Measurements from ENCODE around the gene DNHD1. TPM values are rescaled to one million over a fixed set of nuclear protein-coding genes. Genes with fewer than 3 reads are reported as not detected.
A peak's percentile ranks its signal among the peaks of the same experiment; 100 is the strongest.

DNHD1 gene
- total RNA-seq, 1 donor from 2014 or later = 9.9 TPM

- TF ChIP-seq CTCF (conservative IDR thresholded peaks at IDR 0.05) = no peak
- Mint-ChIP-seq H3K27me3 (no peaks in the 10 kb centered on the region), H3K27ac (peak overlapping the region; percentile 95), H3K4me1 (ENCODE audit: unreplicated experiment) (peaks cover 25% of the 10 kb centered on the region), H3K9me3 (no peaks in the 10 kb centered on the region), H3K36me3 (peaks cover 18% of the 10 kb centered on the region), H3K4me3 (peak overlapping the region; percentile 91)
- no peak for DNase-seq (ENCODE audit: extremely low spot score, unreplicated experiment)
Measured at GRCh38 chr11:6610591-6610990, 113.5 kb downstream of the DNHD1 start.

DNA sequence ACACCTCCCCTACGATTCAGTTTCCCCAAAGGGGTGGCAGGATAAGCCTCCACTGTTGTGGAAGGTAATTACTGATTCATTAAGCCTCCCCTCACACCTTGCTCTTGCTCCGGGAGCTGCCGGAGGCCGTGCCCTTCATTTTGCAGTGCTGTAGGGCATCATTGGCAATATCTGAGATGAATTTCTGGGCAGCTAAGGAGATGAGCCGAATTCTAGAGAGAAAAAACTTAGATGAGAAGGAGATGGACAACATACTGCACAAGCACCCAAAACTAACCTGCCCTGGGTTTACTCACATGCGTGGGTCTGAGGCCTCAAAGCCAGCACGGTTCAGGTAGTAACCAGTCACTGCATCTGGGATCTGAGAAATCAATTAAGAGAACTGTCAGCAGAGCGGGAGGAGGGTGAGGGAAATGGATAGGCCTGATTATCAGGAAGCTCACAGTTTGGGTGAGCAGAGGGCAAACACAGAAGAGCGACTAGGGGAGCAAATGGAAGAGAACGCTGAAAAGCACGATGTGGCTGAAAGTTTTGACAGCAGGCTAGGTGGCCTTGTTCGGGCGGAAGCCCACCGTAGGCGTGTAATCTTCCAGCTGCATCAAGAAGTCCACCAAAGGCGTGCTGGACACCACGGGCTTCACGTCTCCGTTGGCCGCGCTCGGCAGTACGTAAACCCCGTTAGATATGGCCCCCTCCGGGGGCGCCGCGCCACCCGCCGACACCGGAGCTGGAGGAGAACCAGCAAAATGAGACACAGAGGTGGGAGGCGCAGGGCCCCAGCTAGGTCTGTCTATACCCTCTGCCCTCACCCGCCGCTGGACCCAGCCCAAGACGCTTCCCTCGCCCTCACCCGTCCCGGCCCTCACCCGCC lies 114.2 kb downstream of the DNHD1 start:
- no peaks in the 10 kb centered on the region for H3K9me3 Mint-ChIP-seq
- DNase-seq (ENCODE audit: extremely low spot score, unreplicated experiment) = peak; percentile 40
- H3K27me3 Mint-ChIP-seq = no peaks in the 10 kb centered on the region
- H3K36me3 Mint-ChIP-seq = peaks cover 24% of the 10 kb centered on the region
- H3K27ac Mint-ChIP-seq = peak overlapping the region; percentile 95
- TF ChIP-seq CTCF (conservative IDR thresholded peaks at IDR 0.05) = no peak
- peak overlapping the region; percentile 91 for H3K4me3 Mint-ChIP-seq
- peaks cover 20% of the 10 kb centered on the region for H3K4me1 Mint-ChIP-seq (ENCODE audit: unreplicated experiment)

- Mint-ChIP-seq H3K27me3 (no peaks in the 10 kb centered on the region), H3K36me3 (peaks cover 24% of the 10 kb centered on the region), H3K4me1 (ENCODE audit: unreplicated experiment) (peaks cover 15% of the 10 kb centered on the region), H3K9me3 (no peaks in the 10 kb centered on the region), H3K4me3 (peak overlapping the region; percentile 91), H3K27ac (peak overlapping the region; percentile 95)
- no peak for DNase-seq (ENCODE audit: extremely low spot score, unreplicated experiment)
- no peak for TF ChIP-seq CTCF (conservative IDR thresholded peaks at IDR 0.05)
Measured at GRCh38 chr11:6611963-6612212, 114.8 kb downstream of the DNHD1 start.

DNA sequence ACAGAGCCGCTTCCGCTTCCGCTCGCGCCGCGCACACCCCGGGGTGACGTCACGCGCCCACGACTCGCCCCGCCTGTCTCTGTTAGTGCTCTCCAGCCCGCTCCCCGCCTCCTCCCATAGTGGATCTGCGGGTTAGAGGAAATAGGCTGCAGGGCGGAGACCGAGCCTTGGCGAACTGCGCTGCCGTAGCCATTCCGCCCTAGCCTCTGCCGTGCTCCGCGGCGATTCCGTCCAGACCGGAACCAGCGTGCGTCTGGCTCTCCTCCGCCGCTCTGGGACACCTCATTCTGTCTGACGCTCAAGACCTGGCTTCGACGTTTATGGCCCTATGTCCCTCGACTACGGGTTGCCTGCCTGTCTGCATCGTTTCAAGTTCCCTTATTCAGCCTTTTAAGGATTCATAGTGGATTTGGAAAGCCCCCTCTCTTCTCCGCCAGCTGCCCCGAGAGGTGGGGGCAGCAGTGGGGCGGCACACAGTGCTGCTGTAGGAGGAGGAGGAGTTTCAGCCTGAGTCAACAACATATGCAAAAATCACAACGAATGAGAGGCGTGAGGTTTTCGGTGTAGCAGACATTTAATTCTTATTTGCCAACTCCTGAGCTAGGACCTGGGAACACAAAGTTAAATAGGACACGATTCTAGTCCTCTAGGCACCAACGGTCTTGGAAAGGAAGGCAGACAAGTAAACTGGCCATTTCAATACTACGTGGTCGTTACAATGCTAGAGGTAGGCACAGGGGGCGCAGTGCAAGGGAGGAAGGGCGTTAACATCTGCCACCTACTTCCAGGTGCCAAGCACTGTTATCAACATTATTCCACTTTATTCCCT lies 115.3 kb downstream of the DNHD1 start, which contains the start of gene TAF10:
Gene TAF10, minus strand, starts transcription at position 4 of the 829 bp plus-strand sequence. CDS start 27 bp downstream, outside the sequence.
- Mint-ChIP-seq H3K27me3 (no peaks in the 10 kb centered on the region), H3K36me3 (peaks cover 22% of the 10 kb centered on the region), H3K4me1 (ENCODE audit: unreplicated experiment) (peaks cover 9% of the 10 kb centered on the region), H3K4me3 (peak within 1 kb of the TSS; percentile 91), H3K27ac (peak within 1 kb of the TSS; percentile 95), H3K9me3 (no peaks in the 10 kb centered on the region)
- TF ChIP-seq CTCF (conservative IDR thresholded peaks at IDR 0.05) = peak; percentile 71
- DNase-seq (ENCODE audit: extremely low spot score, unreplicated experiment) = peak; percentile 96

DNA sequence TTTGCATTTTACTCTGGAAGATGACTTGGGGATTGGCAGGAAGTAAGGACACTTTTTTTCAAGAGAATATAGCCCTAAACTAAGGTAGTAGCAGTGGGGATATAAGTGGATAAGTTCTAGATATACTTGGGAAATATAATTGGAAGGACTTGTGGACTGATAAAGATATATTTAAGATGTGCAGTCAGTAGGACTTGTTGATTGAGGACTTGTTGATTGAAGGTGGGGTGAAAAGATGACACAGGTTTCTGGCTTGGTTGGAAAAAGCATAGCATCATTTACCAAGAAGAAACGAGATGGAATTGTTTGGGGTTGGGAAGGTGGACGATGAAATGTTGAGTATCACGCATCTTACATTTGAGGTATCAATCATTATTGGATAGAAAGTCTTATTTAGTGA lies 116.4 kb downstream of the DNHD1 start:
- no peaks in the 10 kb centered on the region for H3K27me3 Mint-ChIP-seq
- peaks cover 4% of the 10 kb centered on the region for H3K4me1 Mint-ChIP-seq (ENCODE audit: unreplicated experiment)
- no peak overlapping the region for H3K27ac Mint-ChIP-seq
- DNase-seq (ENCODE audit: extremely low spot score, unreplicated experiment) = no peak
- no peak for TF ChIP-seq CTCF (conservative IDR thresholded peaks at IDR 0.05)
- peaks cover 20% of the 10 kb centered on the region for H3K36me3 Mint-ChIP-seq
- no peak overlapping the region for H3K4me3 Mint-ChIP-seq
- no peaks in the 10 kb centered on the region for H3K9me3 Mint-ChIP-seq
